CD4-positive, alpha-beta T cell (primary cell): Measurements from ENCODE around the gene DNTTIP2. TPM values are rescaled to one million over a fixed set of nuclear protein-coding genes. Genes with fewer than 3 reads are reported as not detected.
"Not testable (repeated sequence)": the region's sequence is repeated elsewhere in the genome, so short reads cannot be mapped to it uniquely, and the experiment has no call there.

Experiments used
- ATAC-seq: fragments of 200-7000 bp; cut with Tn5 transposase; one replicate; pipeline ENCODE4 v1.10.0; 2022; ENCODE audit warnings: mild to moderate bottlenecking; ENCODE audit not compliant: poor library complexity
- CTCF ChIA-PET: fragments of 350-600 bp; sonication (Branson Sonifier 250); formaldehyde crosslinking; loops from one replicate; lab custom pipeline; 2021; ENCODE audit warnings: antibody characterized with exemption, inconsistent platforms; lab: Charles Lee
- POLR2A ChIA-PET: fragments of 350-600 bp; sonication (Branson Sonifier 250); formaldehyde crosslinking; loops from one replicate; lab custom pipeline; 2021; ENCODE audit warnings: antibody characterized with exemption, inconsistent platforms; lab: Charles Lee
- DNase-seq, 14 experiments: peaks; one replicate each; pipeline ENCODE4 v3.0.0-alpha.2; 2013 to 2020; ENCODE audit warnings: mixed read lengths in 2 of 14
- H3K27ac ChIP-seq, 2 donors: one replicate each; pipeline versions ENCODE4 v1.5.1 to v1.7.0; 2013; ENCODE audit warnings: low read length in 2 of 2, low read depth in 1 of 2, mild to moderate bottlenecking in 1 of 2
- H3K27me3 ChIP-seq, 2 experiments: 1 replicate in 1 of 2; 2 replicates in 1 of 2; pipeline versions ENCODE4 v1.6.1 to v1.7.0; 2013; ENCODE audit warnings: low read length in 2 of 2, control low read depth in 1 of 2, mild to moderate bottlenecking in 1 of 2, moderate library complexity in 1 of 2; ENCODE audit not compliant: insufficient read depth in 2 of 2, control insufficient read depth in 1 of 2
- H3K36me3 ChIP-seq: one replicate; pipeline ENCODE4 v1.6.1; 2013; ENCODE audit warnings: low read length, control low read depth; ENCODE audit not compliant: insufficient read depth
- H3K4me1 ChIP-seq: one replicate; pipeline ENCODE4 v1.6.1; 2013; ENCODE audit warnings: low read length, control low read depth; ENCODE audit not compliant: insufficient read depth
- H3K4me3 ChIP-seq: one replicate; pipeline ENCODE4 v1.5.1; 2013; ENCODE audit warnings: mild to moderate bottlenecking, low read length, moderate library complexity
- H3K9me3 ChIP-seq, 2 experiments: 1 replicate in 1 of 2; 2 replicates in 1 of 2; pipeline versions ENCODE4 v1.6.1 to v1.7.0; 2013; ENCODE audit warnings: low read length in 2 of 2, mild to moderate bottlenecking in 2 of 2, control low read depth in 1 of 2, moderate library complexity in 1 of 2; ENCODE audit not compliant: control insufficient read depth in 1 of 2, insufficient read depth in 1 of 2
- H3K27ac Mint-ChIP-seq: one replicate; pipeline ENCODE4 v1.8.0; 2020; ENCODE audit warnings: mixed read lengths
- H3K27me3 Mint-ChIP-seq: one replicate; pipeline ENCODE4 v1.8.0; 2021; ENCODE audit warnings: mixed read lengths
- H3K36me3 Mint-ChIP-seq: one replicate; pipeline ENCODE4 v1.8.0; 2021; ENCODE audit warnings: low read depth, mixed read lengths
- H3K4me1 Mint-ChIP-seq: one replicate; pipeline ENCODE4 v1.8.0; 2021; ENCODE audit warnings: low read depth, mixed read lengths
- H3K4me3 Mint-ChIP-seq: one replicate; pipeline ENCODE4 v1.8.0; 2020; ENCODE audit warnings: mild to moderate bottlenecking, mixed read lengths
- H3K9me3 Mint-ChIP-seq: one replicate; pipeline ENCODE4 v1.8.0; 2020; ENCODE audit warnings: mixed read lengths
- intact Hi-C, 2 experiments: fragments of 100-400 bp; cut with DNase I in 1 of 2; cut with micrococcal nuclease in 1 of 2; formaldehyde crosslinking; loops; one replicate each; pipeline versions ENCODE4 v1.15.1 to v1.9.0; 2023 to 2025; cut with DNase I, micrococcal nuclease
- total RNA-seq, 174 experiments: library from RNA in 2 of 174; stranded (reverse) in 2 of 174; gene quantifications; one replicate each; pipeline ENCODE4 v1.2.3 and lab custom pipeline; 2021 to 2026
- TF ChIP-seq, protein P1 (sequence below): fragments of 200-600 bp; IDR thresholded peaks from one replicate; pipeline ENCODE4 v1.8.0; 2022; ENCODE audit warnings: antibody characterized with exemption, mild to moderate bottlenecking

DNTTIP2 gene
- total RNA-seq, 2 experiments from 2014 or later, result 110 to 120 TPM

DNA sequence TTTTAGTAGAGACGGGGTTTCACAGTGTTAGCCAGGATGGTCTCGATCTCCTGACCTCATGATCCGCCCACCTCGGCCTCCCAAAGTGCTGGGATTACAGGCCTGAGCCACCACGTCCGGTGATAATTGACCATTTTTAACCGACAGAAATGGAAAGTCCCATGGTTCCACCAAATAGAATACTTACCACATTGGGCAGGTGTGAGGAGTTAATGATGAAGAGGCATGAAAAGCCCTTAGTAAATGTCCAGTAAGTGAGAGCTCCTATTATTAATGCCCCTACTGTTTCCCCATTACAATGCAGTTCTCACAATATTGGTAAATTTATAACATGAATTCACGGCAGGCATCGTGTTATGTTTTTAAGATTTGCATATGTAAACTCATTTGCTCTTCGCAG is 38.3 kb upstream of the DNTTIP2 start:
- H3K4me3 ChIP-seq, result no peak overlapping the region
- no peaks in the 10 kb centered on the region for H3K36me3 Mint-ChIP-seq

DNA sequence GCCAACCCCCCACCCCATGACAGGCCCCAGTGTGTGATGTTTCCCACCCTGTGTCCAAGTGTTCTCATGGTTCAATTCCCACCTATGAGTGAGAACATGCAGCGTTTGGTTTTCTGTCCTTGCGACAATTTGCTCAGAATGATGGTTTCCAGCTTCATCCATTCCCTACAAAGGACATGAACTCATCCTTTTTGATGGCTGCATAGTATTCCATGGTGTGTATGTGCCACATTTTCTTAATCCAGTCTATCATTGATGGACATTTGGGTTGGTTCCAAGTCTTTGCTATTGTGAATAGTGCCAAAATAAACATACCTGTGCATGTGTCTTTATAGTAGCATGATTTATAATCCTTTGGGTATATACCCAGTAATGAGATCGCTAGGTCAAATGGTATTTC is 31.9 kb upstream of the DNTTIP2 start:
- intact Hi-C loops, DNase-seq, H3K9me3 ChIP-seq, H3K4me3 ChIP-seq, H3K36me3 ChIP-seq, H3K27ac ChIP-seq, H3K36me3 Mint-ChIP-seq, H3K9me3 Mint-ChIP-seq, H3K27ac Mint-ChIP-seq, ATAC-seq, H3K27me3 ChIP-seq, H3K27me3 Mint-ChIP-seq: not testable (repeated sequence)
- POLR2A ChIA-PET, result interaction anchor here (1.0 to 2.7 kb wide), 2 partner anchors 65 to 1079 kb away, joined by 3 to 44 read pairs; partner anchors contain the start of gene RPL5
- Mint-ChIP-seq H3K4me3 (peak overlapping the region; percentile 42), H3K4me1 (peaks cover 32% of the 10 kb centered on the region)
- peaks cover 14% of the 10 kb centered on the region for H3K4me1 ChIP-seq
- CTCF ChIA-PET, result interaction anchor here (0.6 to 2.9 kb wide), 4 partner anchors 15 to 281 kb away, joined by 4 to 16 read pairs (median 16); partner anchors contain the start of gene DNTTIP2

More for the DNA sequence above, 38.3 kb upstream of the DNTTIP2 start:
- Histone ChIP-seq H3K27me3 (no peaks in the 10 kb centered on the region), H3K27ac (no peak overlapping the region), H3K4me1 (no peaks in the 10 kb centered on the region), H3K36me3 (no peaks in the 10 kb centered on the region), H3K9me3 (peaks cover 0 to 7% of the 10 kb centered on the region in 2 experiments)
- no peak for ATAC-seq
- H3K27me3 Mint-ChIP-seq, result no peaks in the 10 kb centered on the region
- no peaks in the 10 kb centered on the region for H3K4me1 Mint-ChIP-seq
- no peak overlapping the region for H3K4me3 Mint-ChIP-seq
- H3K27ac Mint-ChIP-seq, result no peak overlapping the region
- TF ChIP-seq, protein P1, sequence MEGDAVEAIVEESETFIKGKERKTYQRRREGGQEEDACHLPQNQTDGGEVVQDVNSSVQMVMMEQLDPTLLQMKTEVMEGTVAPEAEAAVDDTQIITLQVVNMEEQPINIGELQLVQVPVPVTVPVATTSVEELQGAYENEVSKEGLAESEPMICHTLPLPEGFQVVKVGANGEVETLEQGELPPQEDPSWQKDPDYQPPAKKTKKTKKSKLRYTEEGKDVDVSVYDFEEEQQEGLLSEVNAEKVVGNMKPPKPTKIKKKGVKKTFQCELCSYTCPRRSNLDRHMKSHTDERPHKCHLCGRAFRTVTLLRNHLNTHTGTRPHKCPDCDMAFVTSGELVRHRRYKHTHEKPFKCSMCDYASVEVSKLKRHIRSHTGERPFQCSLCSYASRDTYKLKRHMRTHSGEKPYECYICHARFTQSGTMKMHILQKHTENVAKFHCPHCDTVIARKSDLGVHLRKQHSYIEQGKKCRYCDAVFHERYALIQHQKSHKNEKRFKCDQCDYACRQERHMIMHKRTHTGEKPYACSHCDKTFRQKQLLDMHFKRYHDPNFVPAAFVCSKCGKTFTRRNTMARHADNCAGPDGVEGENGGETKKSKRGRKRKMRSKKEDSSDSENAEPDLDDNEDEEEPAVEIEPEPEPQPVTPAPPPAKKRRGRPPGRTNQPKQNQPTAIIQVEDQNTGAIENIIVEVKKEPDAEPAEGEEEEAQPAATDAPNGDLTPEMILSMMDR, result no peak
- ChIA-PET CTCF (no interaction called here), POLR2A (no interaction called here)
- DNase-seq, result no peak
- no peaks in the 10 kb centered on the region for H3K9me3 Mint-ChIP-seq
- intact Hi-C loops, result no loop called here

DNA sequence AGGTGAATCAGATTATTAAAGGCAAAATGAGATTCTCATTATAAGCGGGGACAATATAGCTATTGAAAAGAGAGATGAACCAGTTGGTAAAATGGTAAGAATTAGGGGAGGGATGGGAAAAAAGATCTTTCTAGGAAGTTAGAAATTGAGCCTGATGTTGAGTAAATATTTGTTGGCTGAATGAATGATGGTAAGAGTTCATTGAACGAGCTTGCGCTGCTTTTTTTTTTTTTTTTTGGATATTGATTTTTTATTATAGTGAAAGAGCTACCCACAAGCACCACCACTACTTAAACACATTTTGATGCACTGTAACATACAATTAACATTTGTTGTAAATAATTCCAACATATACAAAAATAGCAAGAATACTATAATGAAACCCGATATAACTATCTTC is 31.3 kb upstream of the DNTTIP2 start:
- H3K4me3 ChIP-seq, result no peak overlapping the region
- DNase-seq (no peak), ATAC-seq (no peak)
- Mint-ChIP-seq H3K9me3 (no peaks in the 10 kb centered on the region), H3K4me1 (peaks cover 35% of the 10 kb centered on the region), H3K4me3 (peak overlapping the region; percentile 83), H3K27ac (peak overlapping the region; percentile 83), H3K27me3 (no peaks in the 10 kb centered on the region), H3K36me3 (peaks cover 4% of the 10 kb centered on the region)
- POLR2A ChIA-PET, result interaction anchor here (0.8 to 3.8 kb wide), 10 partner anchors 13 to 1079 kb away, joined by 3 to 50 read pairs (median 4); partner anchors contain the start of genes DNTTIP2, DR1 and RPL5
- H3K27me3 ChIP-seq, result no peaks in the 10 kb centered on the region
- CTCF ChIA-PET, result interaction anchor here (0.6 to 3.7 kb wide), 8 partner anchors 14 to 283 kb away, joined by 3 to 16 read pairs (median 10); partner anchors contain the start of gene DNTTIP2
- TF ChIP-seq, protein P1, result no peak
- intact Hi-C loops, result no loop called here
- H3K27ac ChIP-seq, result no peak overlapping the region
- H3K9me3 ChIP-seq, result no peaks in the 10 kb centered on the region
- H3K4me1 ChIP-seq, result peaks cover 14% of the 10 kb centered on the region
- no peaks in the 10 kb centered on the region for H3K36me3 ChIP-seq
